Gastrocnemius medialis (tissue), 4 donors: ENCODE measurements around the gene AGAP1.

Experiments used
- POLR2A ChIP-seq, 2 donors: fragments of 450-650 bp; IDR thresholded peaks; one replicate each; pipeline ENCODE4 v1.6.1; 2017; ENCODE audit warnings: antibody characterized with exemption in 2 of 2, mild to moderate bottlenecking in 2 of 2, moderate library complexity in 2 of 2
- TF ChIP-seq, protein P1 (sequence below), 5 experiments: fragments of 450-650 bp in 3 of 5; fragments of 200-600 bp in 2 of 5; sonication (generic) in 2 of 5; IDR thresholded peaks in 4 of 5; conservative IDR thresholded peaks in 1 of 5; 1 replicate in 4 of 5; 2 replicates in 1 of 5; pipeline ENCODE4 v1.5.1; 2016 to 2019; ENCODE audit warnings: antibody characterized with exemption in 5 of 5, mild to moderate bottlenecking in 3 of 5, moderate library complexity in 3 of 5

- TF ChIP-seq, protein P1, sequence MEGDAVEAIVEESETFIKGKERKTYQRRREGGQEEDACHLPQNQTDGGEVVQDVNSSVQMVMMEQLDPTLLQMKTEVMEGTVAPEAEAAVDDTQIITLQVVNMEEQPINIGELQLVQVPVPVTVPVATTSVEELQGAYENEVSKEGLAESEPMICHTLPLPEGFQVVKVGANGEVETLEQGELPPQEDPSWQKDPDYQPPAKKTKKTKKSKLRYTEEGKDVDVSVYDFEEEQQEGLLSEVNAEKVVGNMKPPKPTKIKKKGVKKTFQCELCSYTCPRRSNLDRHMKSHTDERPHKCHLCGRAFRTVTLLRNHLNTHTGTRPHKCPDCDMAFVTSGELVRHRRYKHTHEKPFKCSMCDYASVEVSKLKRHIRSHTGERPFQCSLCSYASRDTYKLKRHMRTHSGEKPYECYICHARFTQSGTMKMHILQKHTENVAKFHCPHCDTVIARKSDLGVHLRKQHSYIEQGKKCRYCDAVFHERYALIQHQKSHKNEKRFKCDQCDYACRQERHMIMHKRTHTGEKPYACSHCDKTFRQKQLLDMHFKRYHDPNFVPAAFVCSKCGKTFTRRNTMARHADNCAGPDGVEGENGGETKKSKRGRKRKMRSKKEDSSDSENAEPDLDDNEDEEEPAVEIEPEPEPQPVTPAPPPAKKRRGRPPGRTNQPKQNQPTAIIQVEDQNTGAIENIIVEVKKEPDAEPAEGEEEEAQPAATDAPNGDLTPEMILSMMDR (IDR thresholded peaks at IDR 0.05 in 4 of 5, conservative IDR thresholded peaks at IDR 0.05 in 1 of 5) = no peak
- no peak for TF ChIP-seq POLR2A (IDR thresholded peaks at IDR 0.05)
These were observed 339.1 kb downstream of the AGAP1 start for GRCh38 chr2:235832941-235833340.
